Hepatocyte (in vitro differentiated cells): Measurements from ENCODE around the gene PHACTR2.

ENCODE experiments used
- CTCF ChIP-seq: fragments of 200-600 bp; sonication (generic); IDR thresholded peaks from 2 replicates; pipeline ENCODE4 v1.5.1; 2016; ENCODE audit warnings: antibody characterized with exemption, mild to moderate bottlenecking; ENCODE audit not compliant: poor library complexity
- EZH2phosphoT487 ChIP-seq: fragments of 200-600 bp; sonication (generic); IDR thresholded peaks from one replicate; pipeline ENCODE4 v1.6.1; 2018; ENCODE audit warnings: antibody characterized with exemption, mild to moderate bottlenecking, low read depth, moderate library complexity; ENCODE audit not compliant: unreplicated experiment, severe bottlenecking

- no peak for TF ChIP-seq EZH2phosphoT487
- no peak for TF ChIP-seq CTCF
These were observed 104.7 kb downstream of the PHACTR2 start for GRCh38 chr6:143782481-143782880.
